ENCODE data around the gene MPL. TPM values are rescaled to one million over a fixed set of nuclear protein-coding genes. Genes with fewer than 3 reads are reported as not detected.

MPL gene
- total and polyA plus RNA-seq, 2 of the 13 experiments (the other 11 are each of a cell fraction or from before 2014, with no cell fraction given) = not detected

DNA sequence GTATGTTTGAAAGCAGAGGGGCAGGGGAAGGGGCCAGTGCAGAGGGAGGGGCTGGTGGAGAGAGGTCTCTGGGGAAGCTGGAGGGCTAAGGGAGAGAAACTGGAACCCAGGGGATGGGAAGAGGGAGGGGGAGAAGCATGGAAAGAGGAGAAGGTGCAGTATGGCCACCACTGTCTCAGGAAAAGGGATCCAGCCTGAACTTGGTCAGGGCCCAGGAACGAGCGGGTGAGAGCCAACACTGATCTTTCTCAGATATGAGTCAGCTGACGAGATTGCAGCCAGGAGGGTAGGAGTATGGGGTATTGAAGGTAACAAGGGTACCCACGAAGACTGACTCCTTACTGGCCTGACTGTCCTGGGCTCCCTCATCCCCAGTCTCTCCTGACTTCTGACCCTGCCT lies 18.8 kb upstream of the MPL start:
- no peak for TF ChIP-seq FOXC1 (CRISPR knock-in tag; IDR thresholded peaks at IDR 0.05; ENCODE audit: borderline replicate concordance)
- no peak for TF ChIP-seq FOXA1 (IDR thresholded peaks at IDR 0.05)
- no peak for TF ChIP-seq FOXA1 (CRISPR knock-in tag; IDR thresholded peaks at IDR 0.05)
- TF ChIP-seq TSC22D2 (CRISPR knock-in tag; IDR thresholded peaks at IDR 0.05; ENCODE audit: borderline replicate concordance) = no peak
- TF ChIP-seq ZNF224 (CRISPR knock-in tag; IDR thresholded peaks at IDR 0.05) = no peak
- TF ChIP-seq ZNF451 (CRISPR knock-in tag; IDR thresholded peaks at IDR 0.05) = no peak
- TF ChIP-seq ZNF557 (CRISPR knock-in tag; IDR thresholded peaks at IDR 0.05) = no peak
- no peak for TF ChIP-seq KAT7 (CRISPR knock-in tag; IDR thresholded peaks at IDR 0.05; ENCODE audit: borderline replicate concordance)
- TF ChIP-seq ZNF761 (CRISPR knock-in tag; conservative IDR thresholded peaks at IDR 0.05) = no peak
- no peak for TF ChIP-seq GABPB1 (CRISPR knock-in tag; IDR thresholded peaks at IDR 0.05)
- H4K20me1 ChIP-seq (ENCODE audit: insufficient read depth, low read length) = no peaks in the 10 kb centered on the region
- WGBS (ENCODE audit: low lambda C conversion rate) = 11% methylated on average over 4 of the region's 4 CpGs

DNA sequence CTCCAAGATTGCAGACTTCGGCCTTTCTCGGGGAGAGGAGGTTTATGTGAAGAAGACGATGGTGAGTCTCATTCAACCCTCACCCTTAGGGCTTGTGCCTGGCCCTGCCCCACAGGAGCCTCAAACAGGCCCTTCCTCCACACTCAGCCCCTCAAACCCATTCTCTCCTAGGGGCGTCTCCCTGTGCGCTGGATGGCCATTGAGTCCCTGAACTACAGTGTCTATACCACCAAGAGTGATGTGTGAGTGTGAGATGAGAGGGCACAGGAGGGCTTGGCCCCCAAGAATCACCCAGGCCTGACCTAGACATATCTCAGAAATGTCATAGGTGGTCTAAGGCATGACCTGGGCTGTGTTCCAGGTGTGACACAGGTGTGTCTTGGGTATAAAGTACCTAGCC lies 18.3 kb upstream of the MPL start:
- in situ Hi-C loops (cut with HindIII; ENCODE audit: extremely low pct_ligation_motif_present, low pct_unique_long_range_greater_than_20kb) (no loop called here), intact Hi-C loops (cut with micrococcal nuclease; ENCODE audit: unreplicated experiment) (no loop called here)
- 58% methylated on average over 5 of the region's 5 CpGs for WGBS (ENCODE audit: low lambda C conversion rate)
- Histone ChIP-seq H3K27ac (ENCODE audit: extremely low read length, insufficient read depth, low read length) (no peak overlapping the region), H3K4me3 (replicated peaks in 1 of 3; ENCODE audit: insufficient read depth in 1 of 3, low read depth in 2 of 3, low read length in 3 of 3) (no peak overlapping the region), H3K9me3 (ENCODE audit: low read length) (no peaks in the 10 kb centered on the region), H3K4me2 (ENCODE audit: low read depth, low read length) (no peak overlapping the region), H3K4me1 (ENCODE audit: insufficient read depth, low read length) (peaks cover 13% of the 10 kb centered on the region), H4K20me1 (ENCODE audit: insufficient read depth, low read length) (no peaks in the 10 kb centered on the region), H3K79me2 (ENCODE audit: insufficient read depth, low read length) (no peaks in the 10 kb centered on the region), H2AFZ (ENCODE audit: low read length) (no peak overlapping the region), H3K27me3 (ENCODE audit: control insufficient read depth in 1 of 2, insufficient read depth in 2 of 2, low read length in 2 of 2) (peaks cover 6 to 29% of the 10 kb centered on the region in 2 experiments), H3K9ac (ENCODE audit: insufficient read depth, low read depth, low read length) (no peak overlapping the region), H3K36me3 (replicated peaks in 1 of 2; ENCODE audit: control insufficient read depth in 1 of 2, insufficient read depth in 2 of 2, low read length in 2 of 2) (no peaks in the 10 kb centered on the region)
- TF ChIP-seq ZNF772 (CRISPR knock-in tag; IDR thresholded peaks at IDR 0.05) = no peak
- no peak for TF ChIP-seq FOXJ3 (CRISPR knock-in tag; IDR thresholded peaks at IDR 0.05; ENCODE audit: borderline replicate concordance)
- no peak for TF ChIP-seq ZNF75D (CRISPR knock-in tag; IDR thresholded peaks at IDR 0.05; ENCODE audit: borderline replicate concordance)
- TF ChIP-seq MTERF4 (CRISPR knock-in tag; IDR thresholded peaks at IDR 0.05) = no peak
- TF ChIP-seq FOXA3 (CRISPR knock-in tag; IDR thresholded peaks at IDR 0.05) = no peak
- ChIA-PET CTCF (ENCODE audit: low intra/inter-chr PET ratio, low total read pairs) (no interaction called here), POLR2A (no interaction called here)
- BruUV-seq (replicated peaks) = no TSS peak
- no peak for DNase-seq (ENCODE audit: low spot score)
- ATAC-seq = no peak
- FAIRE-seq = no peak

More for the DNA sequence above, 18.8 kb upstream of the MPL start:
- no peak for FAIRE-seq
- H2AFZ ChIP-seq (ENCODE audit: low read length) = no peak overlapping the region
- POLR2A ChIA-PET = no interaction called here
- no peak for DNase-seq (ENCODE audit: low spot score)
- intact Hi-C loops (cut with micrococcal nuclease; ENCODE audit: unreplicated experiment) (no loop called here), in situ Hi-C loops (cut with HindIII; ENCODE audit: extremely low pct_ligation_motif_present, low pct_unique_long_range_greater_than_20kb) (no loop called here)
- H3K36me3 ChIP-seq (replicated peaks in 1 of 2; ENCODE audit: control insufficient read depth in 1 of 2, insufficient read depth in 2 of 2, low read length in 2 of 2) = no peaks in the 10 kb centered on the region
- H3K27me3 ChIP-seq (ENCODE audit: control insufficient read depth in 1 of 2, insufficient read depth in 2 of 2, low read length in 2 of 2) = peaks cover 6 to 28% of the 10 kb centered on the region in 2 experiments
- ATAC-seq = no peak
- H3K27ac ChIP-seq (ENCODE audit: extremely low read length, insufficient read depth, low read length) = no peak overlapping the region
- peaks cover 16% of the 10 kb centered on the region for H3K4me1 ChIP-seq (ENCODE audit: insufficient read depth, low read length)
- no peaks in the 10 kb centered on the region for H3K9me3 ChIP-seq (ENCODE audit: low read length)
- CTCF ChIA-PET (ENCODE audit: low intra/inter-chr PET ratio, low total read pairs) = no interaction called here
- no peak overlapping the region for H3K9ac ChIP-seq (ENCODE audit: insufficient read depth, low read depth, low read length)
- H3K4me3 ChIP-seq (replicated peaks in 1 of 3; ENCODE audit: insufficient read depth in 1 of 3, low read depth in 2 of 3, low read length in 3 of 3) = no peak overlapping the region
- H3K79me2 ChIP-seq (ENCODE audit: insufficient read depth, low read length) = no peaks in the 10 kb centered on the region
- no TSS peak for BruUV-seq (replicated peaks)
- H3K4me2 ChIP-seq (ENCODE audit: low read depth, low read length) = no peak overlapping the region

Data from HepG2 (cell line).